Neuronal stem cell (in vitro differentiated cells): ENCODE measurements around the gene FARS2.

Experiments used
- DNase-seq: peaks from one replicate; pipeline ENCODE4 v3.0.0-alpha.2; 2013; ENCODE audit warnings: low spot score
- H2AFZ ChIP-seq: one replicate; pipeline ENCODE4 v1.6.1; 2013; ENCODE audit warnings: mild to moderate bottlenecking, low read length, inconsistent platforms
- H2AK5ac ChIP-seq: 2 replicates; pipeline ENCODE4 v1.6.1; 2013; ENCODE audit warnings: low read depth, mild to moderate bottlenecking, inconsistent platforms, low read length, moderate library complexity, mixed read lengths
- H2BK120ac ChIP-seq: 2 replicates; pipeline ENCODE4 v1.6.1; 2013; ENCODE audit warnings: low read depth, mild to moderate bottlenecking, inconsistent platforms, low read length, moderate library complexity, mixed read lengths
- H2BK12ac ChIP-seq: one replicate; pipeline ENCODE4 v1.6.1; 2013; ENCODE audit warnings: low read length, inconsistent platforms
- H2BK15ac ChIP-seq: 2 replicates; pipeline ENCODE4 v1.6.1; 2013; ENCODE audit warnings: mild to moderate bottlenecking, low read length, inconsistent platforms, mixed read lengths
- H2BK5ac ChIP-seq: one replicate; pipeline ENCODE4 v1.6.1; 2013; ENCODE audit warnings: inconsistent platforms, mild to moderate bottlenecking, low read length, moderate library complexity
- H3K14ac ChIP-seq: one replicate; pipeline ENCODE4 v1.6.1; 2013; ENCODE audit warnings: low read length, inconsistent platforms
- H3K18ac ChIP-seq: 2 replicates; pipeline ENCODE4 v1.6.1; 2013; ENCODE audit warnings: low read length, inconsistent platforms
- H3K23ac ChIP-seq: 2 replicates; pipeline ENCODE4 v1.6.1; 2013; ENCODE audit warnings: low read depth, mild to moderate bottlenecking, mixed read lengths, low read length, inconsistent platforms; ENCODE audit not compliant: poor library complexity
- H3K27ac ChIP-seq: replicated peaks from 3 replicates; pipeline ENCODE4 v1.5.1; 2013; ENCODE audit warnings: low read length, inconsistent platforms
- H3K27me3 ChIP-seq, 3 experiments: 2 replicates each; pipeline ENCODE4 v1.6.1; 2013; ENCODE audit warnings: low read length in 3 of 3, mild to moderate bottlenecking in 2 of 3, inconsistent platforms in 1 of 3, low read depth in 1 of 3, mixed read lengths in 1 of 3, moderate library complexity in 1 of 3; ENCODE audit not compliant: control insufficient read depth in 3 of 3, insufficient read depth in 3 of 3
- H3K36me3 ChIP-seq, 2 donors: replicated peaks in 1 of 2; 2 replicates each; pipeline ENCODE4 v1.6.1; 2013; ENCODE audit warnings: low read length in 2 of 2; ENCODE audit not compliant: control insufficient read depth in 2 of 2, insufficient read depth in 2 of 2
- H3K4ac ChIP-seq: 2 replicates; pipeline ENCODE4 v1.6.1; 2013; ENCODE audit warnings: inconsistent platforms, mild to moderate bottlenecking, low read length, moderate library complexity
- H3K4me1 ChIP-seq, 2 donors: 1 replicate in 1 of 2; 2 replicates in 1 of 2; pipeline ENCODE4 v1.6.1; 2013; ENCODE audit warnings: low read length in 2 of 2, low read depth in 1 of 2; ENCODE audit not compliant: control insufficient read depth in 2 of 2, insufficient read depth in 1 of 2
- H3K4me2 ChIP-seq: one replicate; pipeline ENCODE4 v1.6.1; 2013; ENCODE audit warnings: mild to moderate bottlenecking, low read length, inconsistent platforms; ENCODE audit not compliant: insufficient read depth, poor library complexity, severe bottlenecking
- H3K4me3 ChIP-seq, 2 donors: 2 replicates each; pipeline ENCODE4 v1.5.1; 2013; ENCODE audit warnings: low read length in 2 of 2, mild to moderate bottlenecking in 2 of 2, inconsistent platforms in 1 of 2, moderate library complexity in 1 of 2
- H3K79me1 ChIP-seq: one replicate; pipeline ENCODE4 v1.6.1; 2013; ENCODE audit warnings: low read depth, mild to moderate bottlenecking, inconsistent platforms, low read length, moderate library complexity
- H3K9ac ChIP-seq: one replicate; pipeline ENCODE4 v1.6.1; 2013; ENCODE audit warnings: mild to moderate bottlenecking, low read depth, low read length, inconsistent platforms; ENCODE audit not compliant: poor library complexity
- H3K9me3 ChIP-seq, 2 donors: replicated peaks in 1 of 2; 2 replicates each; pipeline versions ENCODE3 to v1.6.1; 2013; ENCODE audit warnings: low read length in 2 of 2, mild to moderate bottlenecking in 2 of 2, inconsistent platforms in 1 of 2, low read depth in 1 of 2, mixed read lengths in 1 of 2, moderate library complexity in 1 of 2; ENCODE audit not compliant: control insufficient read depth in 2 of 2, insufficient read depth in 1 of 2
- H4K8ac ChIP-seq: one replicate; pipeline ENCODE4 v1.6.1; 2013; ENCODE audit warnings: low read depth, mild to moderate bottlenecking, inconsistent platforms, low read length, moderate library complexity
- H4K91ac ChIP-seq: one replicate; pipeline ENCODE4 v1.6.1; 2013; ENCODE audit warnings: low read length, low read depth, mild to moderate bottlenecking, inconsistent platforms; ENCODE audit not compliant: poor library complexity
- WGBS, 2 donors: extraction: QIAGEN DNeasy Blood & Tissue Kit; methylation state at CpG; one replicate each; pipeline ENCODE4 v1.1.7; 2013; ENCODE audit warnings: missing lambda C conversion rate in 2 of 2, mixed read lengths in 1 of 2; ENCODE audit not compliant: insufficient read length in 2 of 2, insufficient replicate concordance in 1 of 2; ENCODE audit errors: extremely low coverage in 2 of 2; 5-methylcytosine and 5-hydroxymethylcytosine counted together

Gene FARS2

DNA sequence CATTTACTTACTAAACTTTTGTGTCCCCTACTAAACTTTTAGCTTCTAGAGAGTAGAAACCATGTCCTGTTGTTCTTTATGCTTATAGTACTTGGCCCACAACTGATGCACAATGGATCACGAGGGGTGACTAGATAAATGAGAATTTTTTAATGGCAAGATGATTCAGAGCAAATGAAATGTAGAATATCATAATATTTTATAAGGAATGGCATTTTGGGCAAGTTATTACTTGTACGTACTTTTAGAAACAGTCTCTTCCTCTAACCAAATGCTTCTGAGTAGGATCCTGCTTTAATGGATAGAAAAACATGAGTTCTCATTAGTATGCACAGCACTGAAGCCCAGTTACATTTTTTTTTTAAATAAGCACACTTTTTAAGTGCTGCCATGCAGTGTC, 409.1 kb downstream of the FARS2 start:
- Histone ChIP-seq H3K27ac (no peak overlapping the region), H2AK5ac (no peak overlapping the region), H3K18ac (no peak overlapping the region), H3K27me3 (no peaks in the 10 kb centered on the region), H3K4me1 (peaks cover 5 to 9% of the 10 kb centered on the region in 2 donors), H3K9ac (no peak overlapping the region), H3K36me3 (no peaks in the 10 kb centered on the region), H3K14ac (no peak overlapping the region), H4K8ac (no peak overlapping the region), H3K23ac (no peak overlapping the region), H3K9me3 (no peaks in the 10 kb centered on the region), H3K4ac (no peak overlapping the region), H3K4me3 (no peak overlapping the region), H2AFZ (no peak overlapping the region), H2BK15ac (no peak overlapping the region), H4K91ac (no peak overlapping the region), H2BK5ac (no peak overlapping the region), H2BK120ac (no peak overlapping the region), H3K4me2 (no peak overlapping the region), H3K79me1 (no peaks in the 10 kb centered on the region), H2BK12ac (no peak overlapping the region)
- no CpG with 5 or more reads among the region's 2 CpGs for WGBS, 2 donors
- no peak for DNase-seq

DNA sequence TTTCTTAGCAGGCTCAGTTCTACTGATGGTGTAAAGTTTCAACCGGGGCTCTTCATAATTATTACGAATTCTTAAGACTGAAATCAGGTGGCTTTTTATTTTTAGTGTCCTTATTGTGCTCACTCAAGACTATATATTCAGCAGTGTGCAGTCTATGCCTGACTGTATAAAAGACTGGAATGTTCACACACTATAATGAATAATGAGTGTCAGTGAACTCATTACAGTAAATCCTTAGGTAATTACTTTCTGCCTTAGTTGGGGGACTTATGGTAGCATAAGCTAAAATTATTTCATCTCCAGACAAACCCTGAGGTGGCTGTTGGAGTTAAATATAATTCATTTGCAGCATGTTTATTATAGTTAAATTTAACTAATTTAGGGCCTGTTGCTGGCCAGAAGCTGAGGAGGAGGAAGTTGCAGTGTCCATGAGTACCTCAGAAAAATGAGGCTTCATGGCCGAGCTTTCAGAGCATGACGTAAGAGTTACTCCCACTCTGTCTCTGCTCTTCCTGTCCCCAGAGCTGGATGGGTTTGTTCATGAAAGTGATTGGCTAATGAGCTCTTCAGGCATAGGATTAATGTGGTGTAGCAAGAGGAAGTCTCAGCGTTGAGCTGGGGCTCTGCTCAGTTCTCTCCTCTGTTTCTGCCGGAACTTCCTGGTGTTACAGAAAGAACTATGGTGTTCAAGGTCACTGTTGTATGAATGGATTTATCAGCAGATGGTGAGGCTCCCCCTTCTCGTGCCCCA, 409.7 kb downstream of the FARS2 start:
- H4K8ac ChIP-seq: no peak overlapping the region
- no peak overlapping the region for H3K4me2 ChIP-seq
- H3K9me3 ChIP-seq: no peaks in the 10 kb centered on the region
- no peaks in the 10 kb centered on the region for H3K36me3 ChIP-seq
- H3K79me1 ChIP-seq: no peaks in the 10 kb centered on the region
- H3K18ac ChIP-seq: peak overlapping the region; percentile 14
- no peak overlapping the region for H2BK5ac ChIP-seq
- H3K14ac ChIP-seq: no peak overlapping the region
- H3K27ac ChIP-seq: no peak overlapping the region
- DNase-seq: no peak
- H4K91ac ChIP-seq: no peak overlapping the region
- H3K23ac ChIP-seq: no peak overlapping the region
- H3K4ac ChIP-seq: no peak overlapping the region
- H3K9ac ChIP-seq: no peak overlapping the region
- no peaks in the 10 kb centered on the region for H3K27me3 ChIP-seq
- no CpG with 5 or more reads among the region's 7 CpGs for WGBS, 2 donors
- peaks cover 5 to 9% of the 10 kb centered on the region in 2 donors for H3K4me1 ChIP-seq
- H2AK5ac ChIP-seq: no peak overlapping the region
- no peak overlapping the region for H2AFZ ChIP-seq
- H2BK120ac ChIP-seq: no peak overlapping the region
- H2BK12ac ChIP-seq: no peak overlapping the region
- no peak overlapping the region for H3K4me3 ChIP-seq
- no peak overlapping the region for H2BK15ac ChIP-seq

DNA sequence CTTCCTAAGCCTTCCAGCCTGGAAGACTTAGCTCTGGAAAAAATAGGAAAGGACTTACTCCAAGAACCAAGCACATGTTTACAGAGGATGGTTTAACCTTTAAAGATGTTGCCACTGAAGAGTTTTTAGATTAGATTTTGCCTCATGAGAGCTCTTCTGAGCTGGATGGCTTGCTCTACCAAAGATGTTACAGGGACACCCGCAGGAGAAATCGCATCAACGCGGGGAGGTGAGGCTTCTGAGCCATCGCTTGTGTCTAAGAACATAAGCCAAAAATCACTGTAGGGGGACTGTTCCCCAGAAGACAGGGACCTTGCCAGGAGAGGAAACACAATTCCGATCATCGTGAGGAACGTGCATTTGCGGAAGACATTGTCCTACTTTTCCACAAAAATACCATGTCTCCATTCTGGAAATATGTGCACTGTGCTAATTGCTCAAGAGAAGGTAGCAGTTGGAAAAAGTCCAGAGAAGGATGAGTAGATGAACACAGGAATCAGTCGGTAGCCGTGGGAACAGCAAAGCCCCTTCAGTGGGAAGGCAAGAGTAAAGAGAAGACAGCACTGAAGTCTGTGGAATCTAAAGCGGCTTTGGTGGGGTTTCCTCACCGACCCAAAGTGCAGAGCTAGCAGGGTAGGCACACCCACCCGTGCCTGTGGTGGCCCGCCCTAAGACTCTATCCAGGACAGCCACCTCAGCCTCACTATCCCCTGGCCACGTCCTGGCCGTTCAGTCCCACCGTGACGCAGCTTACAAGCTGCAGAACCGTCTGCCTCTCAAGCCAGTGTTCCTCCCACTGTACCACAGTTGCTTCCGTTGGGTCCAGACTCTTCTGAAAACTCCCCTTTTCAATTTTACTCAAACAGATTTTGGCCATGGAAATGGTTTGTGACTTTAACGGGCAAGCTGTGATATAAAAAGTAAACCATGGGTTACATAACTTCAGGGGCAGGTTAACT, 410.6 kb downstream of the FARS2 start:
- Histone ChIP-seq H3K23ac (no peak overlapping the region), H3K18ac (peak overlapping the region; percentile 14), H2BK12ac (no peak overlapping the region), H2AFZ (no peak overlapping the region), H3K9ac (no peak overlapping the region), H2BK5ac (no peak overlapping the region), H3K4me2 (no peak overlapping the region), H3K4me3 (no peak overlapping the region), H3K79me1 (no peaks in the 10 kb centered on the region), H3K4me1 (peaks cover 5 to 9% of the 10 kb centered on the region in 2 donors), H3K36me3 (no peaks in the 10 kb centered on the region), H3K27ac (no peak overlapping the region), H2BK120ac (no peak overlapping the region), H2BK15ac (peak overlapping the region; percentile 40), H4K91ac (no peak overlapping the region), H2AK5ac (peak overlapping the region; percentile 4), H3K9me3 (no peaks in the 10 kb centered on the region), H3K4ac (no peak overlapping the region), H3K14ac (no peak overlapping the region), H4K8ac (no peak overlapping the region), H3K27me3 (no peaks in the 10 kb centered on the region)
- no CpG with 5 or more reads among the region's 22 CpGs for WGBS, 2 donors
- DNase-seq: no peak

DNA sequence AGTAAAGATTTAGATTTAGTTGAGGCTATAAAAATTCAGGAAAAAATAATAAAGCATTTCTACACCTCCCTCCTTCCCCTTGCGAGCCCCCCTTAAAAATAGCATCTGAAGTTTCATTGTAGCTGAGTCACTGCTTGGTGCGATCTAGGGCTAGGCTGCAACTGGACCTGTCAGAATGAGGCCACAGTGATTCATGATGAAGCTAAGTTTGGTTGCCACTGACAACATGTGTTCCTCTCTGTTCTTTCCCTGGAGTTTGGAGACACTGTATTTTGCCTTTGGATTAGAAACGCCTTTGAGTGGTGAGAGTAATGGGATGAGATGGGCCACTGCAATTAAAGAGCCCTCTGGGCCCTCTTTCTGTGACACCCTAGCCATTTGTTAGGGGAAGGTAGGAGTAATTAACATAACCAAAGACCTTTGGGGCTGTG, 411.3 kb downstream of the FARS2 start:
- Histone ChIP-seq H2BK15ac (no peak overlapping the region), H3K4ac (no peak overlapping the region), H4K91ac (no peak overlapping the region), H3K4me2 (no peak overlapping the region), H2BK120ac (no peak overlapping the region), H3K9me3 (no peaks in the 10 kb centered on the region), H3K14ac (no peak overlapping the region), H3K23ac (no peak overlapping the region), H2BK12ac (no peak overlapping the region), H2BK5ac (no peak overlapping the region), H3K4me1 (peaks cover 5 to 9% of the 10 kb centered on the region in 2 donors), H2AK5ac (no peak overlapping the region), H3K9ac (no peak overlapping the region), H2AFZ (no peak overlapping the region), H3K4me3 (no peak overlapping the region), H3K79me1 (no peaks in the 10 kb centered on the region), H3K27ac (no peak overlapping the region), H3K36me3 (no peaks in the 10 kb centered on the region), H3K27me3 (no peaks in the 10 kb centered on the region), H4K8ac (no peak overlapping the region), H3K18ac (no peak overlapping the region)
- no peak for DNase-seq
- no CpG with 5 or more reads among the region's 3 CpGs for WGBS, 2 donors
